ENCODE data around the gene HOXB7. TPM values are rescaled to one million over a fixed set of nuclear protein-coding genes. Genes with fewer than 3 reads are reported as not detected.

The HOXB7 gene
- total and polyA plus RNA-seq, 4 donors = 0.08 to 0.31 (median 0.27) TPM

GRCh38 chr17:48588074-48588415, 22.8 kb downstream of the HOXB7 start (continued):
- TF ChIP-seq ZBTB33 (IDR thresholded peaks at IDR 0.05) (no peak), RAD21 (IDR thresholded peaks at IDR 0.05) (no peak), HNF4A (conservative IDR thresholded peaks at IDR 0.05) (no peak)

GRCh38 chr17:48587276-48588073, 23.3 kb downstream of the HOXB7 start:
- no peak for DNase-seq (ENCODE audit: low spot score)
- no peak overlapping the region for H3K9ac ChIP-seq (ENCODE audit: low read depth in 1 of 2, low read length in 2 of 2)
- no peak overlapping the region for H3K4me3 ChIP-seq (ENCODE audit: low read depth in 1 of 3, low read length in 3 of 3)
- WGBS = 28% methylated on average over 5 of the region's 5 CpGs
- peak overlapping the region in 1 of 2 donors; percentile 19 for H3K27ac ChIP-seq (ENCODE audit: low read depth in 1 of 2, low read length in 2 of 2)
- peaks cover 3 to 19% (median 11%) of the 10 kb centered on the region in 4 donors for H3K27me3 ChIP-seq (ENCODE audit: control insufficient read depth in 4 of 4, insufficient read depth in 4 of 4, low read length in 3 of 4)
- peaks cover 2 to 18% (median 13%) of the 10 kb centered on the region in 4 donors for H3K4me1 ChIP-seq (ENCODE audit: control insufficient read depth in 4 of 4, insufficient read depth in 4 of 4, low read length in 3 of 4)
- H3K9me3 ChIP-seq (ENCODE audit: control insufficient read depth in 4 of 4, low read length in 3 of 4) = no peaks in the 10 kb centered on the region
- no peaks in the 10 kb centered on the region for H3K36me3 ChIP-seq (ENCODE audit: control insufficient read depth in 4 of 4, insufficient read depth in 3 of 4, low read depth in 1 of 4, low read length in 3 of 4)
- no peak for TF ChIP-seq GABPA (IDR thresholded peaks at IDR 0.05 in 1 of 2, conservative IDR thresholded peaks at IDR 0.05 in 1 of 2)
- no peak for TF ChIP-seq RAD21 (IDR thresholded peaks at IDR 0.05)
- no peak for TF ChIP-seq MAX (IDR thresholded peaks at IDR 0.05)

DNA sequence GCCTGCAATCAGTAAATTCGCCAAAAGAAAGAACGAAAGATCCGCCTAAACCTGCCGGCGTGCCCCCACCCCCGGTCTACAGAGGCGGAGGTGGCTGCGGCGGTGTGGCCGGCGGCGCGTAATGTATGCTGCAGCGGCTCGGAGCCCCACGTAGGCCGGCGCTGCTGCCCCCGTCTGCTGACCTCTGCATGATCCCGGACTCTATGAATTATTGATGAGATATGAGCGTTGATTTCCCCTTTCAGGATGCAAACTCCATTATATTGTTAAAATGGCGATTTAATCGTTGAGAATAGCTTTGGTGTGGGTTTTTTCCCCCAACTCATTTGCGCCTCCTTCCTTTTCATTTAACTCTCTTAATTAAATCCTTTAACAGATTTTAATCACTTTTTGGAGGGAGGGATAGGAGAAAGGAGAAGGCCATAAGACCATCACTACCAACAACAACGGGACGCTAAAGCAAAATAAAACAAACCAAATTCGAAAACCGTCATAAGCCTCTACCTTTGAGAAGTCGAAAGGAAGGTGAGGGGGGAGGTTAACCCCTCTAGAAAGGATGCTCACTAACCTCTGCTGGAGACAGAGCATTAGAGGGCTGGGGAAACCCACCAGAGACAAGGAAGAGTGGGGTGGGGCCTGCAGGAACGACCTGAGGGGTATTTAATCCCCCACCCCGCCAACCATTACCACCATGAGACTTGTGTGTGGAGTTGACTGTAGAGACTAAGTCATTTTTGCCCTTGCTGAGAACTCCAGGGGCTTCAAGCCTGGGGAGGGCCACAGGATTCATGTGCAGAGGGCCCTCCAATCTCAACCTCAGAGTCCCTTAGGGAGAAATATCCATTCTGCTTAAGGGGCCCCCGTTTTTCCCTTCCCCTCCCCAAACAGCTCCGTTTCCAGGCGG, 24.2 kb downstream of the HOXB7 start:
- H3K9me3 ChIP-seq (ENCODE audit: control insufficient read depth in 4 of 4, low read length in 3 of 4) = no peaks in the 10 kb centered on the region
- H3K9ac ChIP-seq (ENCODE audit: low read depth in 1 of 2, low read length in 2 of 2) = no peak overlapping the region
- H3K36me3 ChIP-seq (ENCODE audit: control insufficient read depth in 4 of 4, insufficient read depth in 3 of 4, low read depth in 1 of 4, low read length in 3 of 4) = no peaks in the 10 kb centered on the region
- TF ChIP-seq GABPA (IDR thresholded peaks at IDR 0.05 in 1 of 2, conservative IDR thresholded peaks at IDR 0.05 in 1 of 2) (no peak), JUND (IDR thresholded peaks at IDR 0.05) (no peak), MAX (IDR thresholded peaks at IDR 0.05) (no peak), YY1 (IDR thresholded peaks at IDR 0.05) (no peak), HNF4G (IDR thresholded peaks at IDR 0.05) (no peak), RXRA (IDR thresholded peaks at IDR 0.05) (no peak), NR2F2 (IDR thresholded peaks at IDR 0.05) (no peak), SP1 (IDR thresholded peaks at IDR 0.05) (no peak), FOXA1 (IDR thresholded peaks at IDR 0.05) (no peak)
- TF ChIP-seq, protein P1, sequence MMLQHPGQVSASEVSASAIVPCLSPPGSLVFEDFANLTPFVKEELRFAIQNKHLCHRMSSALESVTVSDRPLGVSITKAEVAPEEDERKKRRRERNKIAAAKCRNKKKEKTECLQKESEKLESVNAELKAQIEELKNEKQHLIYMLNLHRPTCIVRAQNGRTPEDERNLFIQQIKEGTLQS (IDR thresholded peaks at IDR 0.05) = no peak
- TF ChIP-seq, protein P2, sequence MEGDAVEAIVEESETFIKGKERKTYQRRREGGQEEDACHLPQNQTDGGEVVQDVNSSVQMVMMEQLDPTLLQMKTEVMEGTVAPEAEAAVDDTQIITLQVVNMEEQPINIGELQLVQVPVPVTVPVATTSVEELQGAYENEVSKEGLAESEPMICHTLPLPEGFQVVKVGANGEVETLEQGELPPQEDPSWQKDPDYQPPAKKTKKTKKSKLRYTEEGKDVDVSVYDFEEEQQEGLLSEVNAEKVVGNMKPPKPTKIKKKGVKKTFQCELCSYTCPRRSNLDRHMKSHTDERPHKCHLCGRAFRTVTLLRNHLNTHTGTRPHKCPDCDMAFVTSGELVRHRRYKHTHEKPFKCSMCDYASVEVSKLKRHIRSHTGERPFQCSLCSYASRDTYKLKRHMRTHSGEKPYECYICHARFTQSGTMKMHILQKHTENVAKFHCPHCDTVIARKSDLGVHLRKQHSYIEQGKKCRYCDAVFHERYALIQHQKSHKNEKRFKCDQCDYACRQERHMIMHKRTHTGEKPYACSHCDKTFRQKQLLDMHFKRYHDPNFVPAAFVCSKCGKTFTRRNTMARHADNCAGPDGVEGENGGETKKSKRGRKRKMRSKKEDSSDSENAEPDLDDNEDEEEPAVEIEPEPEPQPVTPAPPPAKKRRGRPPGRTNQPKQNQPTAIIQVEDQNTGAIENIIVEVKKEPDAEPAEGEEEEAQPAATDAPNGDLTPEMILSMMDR (IDR thresholded peaks at IDR 0.05; ENCODE audit: low read depth, low read length, missing input control) = no peak
- TF ChIP-seq, protein P3, sequence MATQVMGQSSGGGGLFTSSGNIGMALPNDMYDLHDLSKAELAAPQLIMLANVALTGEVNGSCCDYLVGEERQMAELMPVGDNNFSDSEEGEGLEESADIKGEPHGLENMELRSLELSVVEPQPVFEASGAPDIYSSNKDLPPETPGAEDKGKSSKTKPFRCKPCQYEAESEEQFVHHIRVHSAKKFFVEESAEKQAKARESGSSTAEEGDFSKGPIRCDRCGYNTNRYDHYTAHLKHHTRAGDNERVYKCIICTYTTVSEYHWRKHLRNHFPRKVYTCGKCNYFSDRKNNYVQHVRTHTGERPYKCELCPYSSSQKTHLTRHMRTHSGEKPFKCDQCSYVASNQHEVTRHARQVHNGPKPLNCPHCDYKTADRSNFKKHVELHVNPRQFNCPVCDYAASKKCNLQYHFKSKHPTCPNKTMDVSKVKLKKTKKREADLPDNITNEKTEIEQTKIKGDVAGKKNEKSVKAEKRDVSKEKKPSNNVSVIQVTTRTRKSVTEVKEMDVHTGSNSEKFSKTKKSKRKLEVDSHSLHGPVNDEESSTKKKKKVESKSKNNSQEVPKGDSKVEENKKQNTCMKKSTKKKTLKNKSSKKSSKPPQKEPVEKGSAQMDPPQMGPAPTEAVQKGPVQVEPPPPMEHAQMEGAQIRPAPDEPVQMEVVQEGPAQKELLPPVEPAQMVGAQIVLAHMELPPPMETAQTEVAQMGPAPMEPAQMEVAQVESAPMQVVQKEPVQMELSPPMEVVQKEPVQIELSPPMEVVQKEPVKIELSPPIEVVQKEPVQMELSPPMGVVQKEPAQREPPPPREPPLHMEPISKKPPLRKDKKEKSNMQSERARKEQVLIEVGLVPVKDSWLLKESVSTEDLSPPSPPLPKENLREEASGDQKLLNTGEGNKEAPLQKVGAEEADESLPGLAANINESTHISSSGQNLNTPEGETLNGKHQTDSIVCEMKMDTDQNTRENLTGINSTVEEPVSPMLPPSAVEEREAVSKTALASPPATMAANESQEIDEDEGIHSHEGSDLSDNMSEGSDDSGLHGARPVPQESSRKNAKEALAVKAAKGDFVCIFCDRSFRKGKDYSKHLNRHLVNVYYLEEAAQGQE (IDR thresholded peaks at IDR 0.05) = no peak
- 16% methylated on average over 34 of the region's 34 CpGs for WGBS
- H3K27ac ChIP-seq (ENCODE audit: low read depth in 1 of 2, low read length in 2 of 2) = peak overlapping the region; percentile 64 to 84
- no peak for DNase-seq (ENCODE audit: low spot score)
- H3K4me3 ChIP-seq (ENCODE audit: low read depth in 1 of 3, low read length in 3 of 3) = peak overlapping the region; percentile 61 to 77 (median 61)
- H3K27me3 ChIP-seq (ENCODE audit: control insufficient read depth in 4 of 4, insufficient read depth in 4 of 4, low read length in 3 of 4) = peaks cover 3 to 19% (median 10%) of the 10 kb centered on the region in 4 donors
- H3K4me1 ChIP-seq (ENCODE audit: control insufficient read depth in 4 of 4, insufficient read depth in 4 of 4, low read length in 3 of 4) = peaks cover 3 to 23% (median 13%) of the 10 kb centered on the region in 4 donors

Data from liver (tissue), 9 donors.